Measurements from ENCODE around the gene PHLPP1. TPM values are rescaled to one million over a fixed set of nuclear protein-coding genes. Genes with fewer than 3 reads are reported as not detected.

The PHLPP1 gene
- total and polyA plus RNA-seq, 2 of the 13 experiments (the other 11 are each of a cell fraction or from before 2014, with no cell fraction given) = 9.8 to 18.5 TPM

DNA sequence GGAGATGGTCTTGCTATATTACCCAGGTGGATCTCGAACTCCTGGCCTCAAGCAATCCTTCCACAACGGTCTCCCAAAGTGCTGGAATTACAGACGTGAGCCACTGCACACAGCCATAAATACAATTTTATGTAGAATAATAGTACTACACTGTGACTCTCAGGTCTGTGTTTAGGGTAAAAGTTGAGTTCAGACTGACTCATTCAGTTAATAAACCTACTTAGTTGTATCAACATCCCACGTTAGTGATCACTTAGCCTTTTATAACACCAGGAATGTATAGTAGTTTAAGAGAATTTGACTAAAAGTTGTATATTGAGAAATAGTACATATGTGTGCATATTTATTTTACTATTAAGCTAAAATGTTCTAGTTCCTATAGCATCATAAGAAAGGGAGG, 237.5 kb downstream of the PHLPP1 start:
- FAIRE-seq (no peak), DNase-seq (ENCODE audit: low spot score) (no peak), ATAC-seq (no peak)
- BruUV-seq (replicated peaks) = no TSS peak
- no peaks in the 10 kb centered on the region for H3K79me2 ChIP-seq (ENCODE audit: insufficient read depth, low read length)
- no peak overlapping the region for H3K9ac ChIP-seq (ENCODE audit: insufficient read depth, low read depth, low read length)
- 85% methylated on average over 4 of the region's 4 CpGs for WGBS (ENCODE audit: low lambda C conversion rate)
- no peak overlapping the region for H3K4me2 ChIP-seq (ENCODE audit: low read depth, low read length)
- H3K4me3 ChIP-seq (replicated peaks in 1 of 3; ENCODE audit: insufficient read depth in 1 of 3, low read depth in 2 of 3, low read length in 3 of 3) = no peak overlapping the region
- intact Hi-C loops (cut with micrococcal nuclease; ENCODE audit: unreplicated experiment) = no loop called here
- no peak for TF ChIP-seq TAF1 (CRISPR knock-in tag; IDR thresholded peaks at IDR 0.05)
- no peak for TF ChIP-seq NR3C1 (CRISPR knock-in tag; IDR thresholded peaks at IDR 0.05)
- no peak for TF ChIP-seq ZNF484 (CRISPR knock-in tag; IDR thresholded peaks at IDR 0.05; ENCODE audit: borderline replicate concordance, low read depth)
- TF ChIP-seq ZNF562 (CRISPR knock-in tag; IDR thresholded peaks at IDR 0.05; ENCODE audit: borderline replicate concordance) = no peak
- TF ChIP-seq, protein P1, sequence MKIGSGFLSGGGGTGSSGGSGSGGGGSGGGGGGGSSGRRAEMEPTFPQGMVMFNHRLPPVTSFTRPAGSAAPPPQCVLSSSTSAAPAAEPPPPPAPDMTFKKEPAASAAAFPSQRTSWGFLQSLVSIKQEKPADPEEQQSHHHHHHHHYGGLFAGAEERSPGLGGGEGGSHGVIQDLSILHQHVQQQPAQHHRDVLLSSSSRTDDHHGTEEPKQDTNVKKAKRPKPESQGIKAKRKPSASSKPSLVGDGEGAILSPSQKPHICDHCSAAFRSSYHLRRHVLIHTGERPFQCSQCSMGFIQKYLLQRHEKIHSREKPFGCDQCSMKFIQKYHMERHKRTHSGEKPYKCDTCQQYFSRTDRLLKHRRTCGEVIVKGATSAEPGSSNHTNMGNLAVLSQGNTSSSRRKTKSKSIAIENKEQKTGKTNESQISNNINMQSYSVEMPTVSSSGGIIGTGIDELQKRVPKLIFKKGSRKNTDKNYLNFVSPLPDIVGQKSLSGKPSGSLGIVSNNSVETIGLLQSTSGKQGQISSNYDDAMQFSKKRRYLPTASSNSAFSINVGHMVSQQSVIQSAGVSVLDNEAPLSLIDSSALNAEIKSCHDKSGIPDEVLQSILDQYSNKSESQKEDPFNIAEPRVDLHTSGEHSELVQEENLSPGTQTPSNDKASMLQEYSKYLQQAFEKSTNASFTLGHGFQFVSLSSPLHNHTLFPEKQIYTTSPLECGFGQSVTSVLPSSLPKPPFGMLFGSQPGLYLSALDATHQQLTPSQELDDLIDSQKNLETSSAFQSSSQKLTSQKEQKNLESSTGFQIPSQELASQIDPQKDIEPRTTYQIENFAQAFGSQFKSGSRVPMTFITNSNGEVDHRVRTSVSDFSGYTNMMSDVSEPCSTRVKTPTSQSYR (CRISPR knock-in tag; IDR thresholded peaks at IDR 0.05; ENCODE audit: borderline replicate concordance) = no peak
- H3K4me1 ChIP-seq (ENCODE audit: insufficient read depth, low read length) = no peaks in the 10 kb centered on the region
- H3K27ac ChIP-seq (ENCODE audit: extremely low read length, insufficient read depth, low read length) = no peak overlapping the region
- in situ Hi-C loops (cut with HindIII; ENCODE audit: extremely low pct_ligation_motif_present, low pct_unique_long_range_greater_than_20kb) = loop anchor here (10.0 kb wide), 1 partner anchor 238 kb away; the partner anchor contains the start of gene PHLPP1
- no peaks in the 10 kb centered on the region for H4K20me1 ChIP-seq (ENCODE audit: insufficient read depth, low read length)
- no peak overlapping the region for H2AFZ ChIP-seq (ENCODE audit: low read length)
- POLR2A ChIA-PET = no interaction called here
- peaks cover 7 to 34% of the 10 kb centered on the region in 2 experiments for H3K36me3 ChIP-seq (replicated peaks in 1 of 2; ENCODE audit: control insufficient read depth in 1 of 2, insufficient read depth in 2 of 2, low read length in 2 of 2)
- CTCF ChIA-PET (ENCODE audit: low intra/inter-chr PET ratio, low total read pairs) = no interaction called here
- H3K9me3 ChIP-seq (ENCODE audit: low read length) = no peaks in the 10 kb centered on the region
- no peaks in the 10 kb centered on the region for H3K27me3 ChIP-seq (ENCODE audit: control insufficient read depth in 1 of 2, insufficient read depth in 2 of 2, low read length in 2 of 2)

DNA sequence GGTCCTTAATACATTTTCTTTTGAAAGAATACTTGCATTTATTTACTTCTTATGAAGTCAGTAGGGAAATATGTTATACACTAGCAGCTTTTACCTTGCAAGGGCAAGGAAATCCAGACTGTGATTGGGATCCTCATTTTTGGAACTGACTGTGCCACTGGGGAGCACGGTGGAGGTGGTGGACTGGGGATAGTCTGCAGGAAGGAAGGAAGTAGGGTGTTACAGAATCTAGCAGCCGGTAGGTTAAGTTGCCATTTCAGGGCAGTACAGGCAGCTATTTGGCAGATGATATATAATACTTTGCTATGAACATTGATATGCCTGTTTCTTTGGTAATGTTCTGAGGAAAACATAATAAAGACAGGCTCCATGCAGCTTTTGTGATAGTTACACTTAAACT, 238.3 kb downstream of the PHLPP1 start:
- peaks cover 8 to 34% of the 10 kb centered on the region in 2 experiments for H3K36me3 ChIP-seq (replicated peaks in 1 of 2; ENCODE audit: control insufficient read depth in 1 of 2, insufficient read depth in 2 of 2, low read length in 2 of 2)
- no peak overlapping the region for H2AFZ ChIP-seq (ENCODE audit: low read length)
- CTCF ChIA-PET (ENCODE audit: low intra/inter-chr PET ratio, low total read pairs) = no interaction called here
- DNase-seq (ENCODE audit: low spot score) (no peak), FAIRE-seq (no peak), ATAC-seq (no peak)
- H3K4me1 ChIP-seq (ENCODE audit: insufficient read depth, low read length) = no peaks in the 10 kb centered on the region
- POLR2A ChIA-PET = no interaction called here
- 96% methylated on average over 2 of the region's 2 CpGs for WGBS (ENCODE audit: low lambda C conversion rate)
- no peak for TF ChIP-seq YEATS2 (CRISPR knock-in tag; IDR thresholded peaks at IDR 0.05; ENCODE audit: borderline replicate concordance)
- intact Hi-C loops (cut with micrococcal nuclease; ENCODE audit: unreplicated experiment) (no loop called here), in situ Hi-C loops (cut with HindIII; ENCODE audit: extremely low pct_ligation_motif_present, low pct_unique_long_range_greater_than_20kb) (loop anchor here (10.0 kb wide), 1 partner anchor 239 kb away; the partner anchor contains the start of gene PHLPP1)
- no peaks in the 10 kb centered on the region for H3K9me3 ChIP-seq (ENCODE audit: low read length)
- BruUV-seq (replicated peaks) = no TSS peak
- H3K4me3 ChIP-seq (replicated peaks in 1 of 3; ENCODE audit: insufficient read depth in 1 of 3, low read depth in 2 of 3, low read length in 3 of 3) = no peak overlapping the region
- H3K4me2 ChIP-seq (ENCODE audit: low read depth, low read length) = no peak overlapping the region
- no peaks in the 10 kb centered on the region for H3K79me2 ChIP-seq (ENCODE audit: insufficient read depth, low read length)
- no peak overlapping the region for H3K27ac ChIP-seq (ENCODE audit: extremely low read length, insufficient read depth, low read length)
- H3K27me3 ChIP-seq (ENCODE audit: control insufficient read depth in 1 of 2, insufficient read depth in 2 of 2, low read length in 2 of 2) = no peaks in the 10 kb centered on the region
- H3K9ac ChIP-seq (ENCODE audit: insufficient read depth, low read depth, low read length) = no peak overlapping the region
- no peaks in the 10 kb centered on the region for H4K20me1 ChIP-seq (ENCODE audit: insufficient read depth, low read length)
